ENCODE results near the gene GABRE.

GRCh38 chrX:151954730-151955129, 19.7 kb downstream of the GABRE start:
- TF ChIP-seq CTCF (conservative IDR thresholded peaks at IDR 0.05; ENCODE audit: low read length) (no peak), EZH2phosphoT487 (IDR thresholded peaks at IDR 0.05; ENCODE audit: borderline replicate concordance) (no peak)
